HG02642 (cell line): ENCODE data around the gene COL13A1.

ENCODE experiments used
- ATAC-seq: cut with Tn5 transposase; IDR thresholded peaks from one replicate; pipeline ENCODE4 v1.9.1; 2021; ENCODE audit warnings: mild to moderate bottlenecking; ENCODE audit not compliant: unreplicated experiment, poor library complexity

COL13A1 gene

DNA sequence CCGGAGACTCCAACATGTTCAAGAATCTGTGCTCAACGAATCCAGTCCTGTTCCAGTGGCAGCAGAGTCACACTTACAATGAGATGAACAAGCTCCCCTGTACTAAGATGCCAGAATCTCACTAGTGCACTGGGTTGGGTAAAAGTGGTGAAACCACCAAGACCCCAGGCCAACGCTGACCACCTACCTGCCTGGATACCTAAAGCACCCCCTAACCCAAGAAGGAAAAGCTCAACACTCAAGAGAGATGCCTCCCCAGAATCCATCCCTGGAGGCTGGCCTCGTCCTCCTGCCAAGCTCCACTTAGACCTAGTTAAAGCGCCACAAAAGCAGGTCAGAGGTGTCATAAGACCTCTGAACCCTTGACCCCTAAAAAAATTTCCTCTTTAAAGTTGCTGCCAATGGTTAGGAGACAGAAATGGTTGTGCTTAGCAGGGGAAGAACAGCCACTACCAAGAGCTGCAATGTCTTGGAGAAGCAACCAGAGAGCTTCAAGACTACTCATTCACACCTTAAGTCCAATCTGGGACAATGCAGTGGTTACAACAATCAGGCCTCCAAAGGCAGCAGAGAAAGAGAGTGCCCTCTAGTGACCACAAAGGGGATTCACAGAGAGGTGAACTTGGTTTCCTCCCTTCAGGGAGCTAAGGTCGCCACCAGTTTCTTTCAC lies 156.3 kb downstream of the COL13A1 start:
- peak; percentile 58 for ATAC-seq

DNA sequence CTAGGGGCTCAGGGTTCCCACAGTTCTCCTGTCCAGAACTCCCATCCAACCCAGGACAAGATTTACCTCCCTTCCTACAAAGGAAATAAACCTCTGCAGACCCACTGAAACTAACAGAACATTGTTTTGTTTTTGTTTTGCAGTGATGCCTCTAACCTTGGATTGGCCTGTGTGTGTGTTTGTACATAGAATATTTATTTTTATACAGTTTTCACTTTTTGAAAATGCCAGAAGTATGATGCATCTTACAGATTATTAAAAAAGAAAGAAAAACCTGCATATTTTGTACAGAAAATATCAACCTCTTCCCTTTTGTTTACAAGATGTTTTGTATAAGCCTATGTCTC lies 156.8 kb downstream of the COL13A1 start:
- ATAC-seq: no peak

DNA sequence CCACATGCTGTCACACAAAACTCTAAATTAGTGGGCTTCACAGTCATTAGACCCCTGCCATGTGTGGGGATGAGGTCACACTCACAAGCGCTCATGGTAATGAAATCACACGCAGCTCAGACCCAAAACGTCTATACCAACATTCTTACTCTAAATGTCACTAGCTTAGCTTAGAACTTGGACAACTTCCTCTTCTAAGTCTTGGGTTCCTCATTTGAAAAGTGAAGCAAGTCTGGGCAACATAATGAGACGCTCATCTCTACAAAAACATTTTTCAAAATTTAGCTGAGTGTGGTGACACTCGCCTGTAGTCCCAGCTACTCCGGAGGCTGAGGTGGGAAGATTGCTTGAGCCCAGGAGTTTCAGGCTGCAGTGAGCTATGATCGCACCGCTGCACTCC lies 158.2 kb downstream of the COL13A1 start:
- ATAC-seq: no peak

DNA sequence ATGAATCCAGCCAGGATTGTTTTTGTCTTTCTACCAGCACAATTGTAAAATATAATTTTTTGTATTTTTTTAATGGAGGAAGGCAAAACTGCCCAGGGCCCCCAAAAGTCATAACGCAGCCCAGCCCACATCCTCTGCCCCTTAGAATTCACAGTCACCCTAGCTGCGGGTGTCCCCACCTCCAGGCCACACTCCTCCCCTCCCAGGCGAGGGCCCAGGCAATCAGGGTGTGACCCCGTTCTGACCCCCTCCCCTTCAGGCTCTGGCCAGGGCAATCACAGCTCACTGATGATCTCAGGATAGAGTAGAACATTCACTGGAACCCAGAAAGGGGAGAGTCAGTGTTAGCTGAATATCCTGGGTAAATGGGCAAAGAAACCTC lies 158.9 kb downstream of the COL13A1 start:
- ATAC-seq: no peak

DNA sequence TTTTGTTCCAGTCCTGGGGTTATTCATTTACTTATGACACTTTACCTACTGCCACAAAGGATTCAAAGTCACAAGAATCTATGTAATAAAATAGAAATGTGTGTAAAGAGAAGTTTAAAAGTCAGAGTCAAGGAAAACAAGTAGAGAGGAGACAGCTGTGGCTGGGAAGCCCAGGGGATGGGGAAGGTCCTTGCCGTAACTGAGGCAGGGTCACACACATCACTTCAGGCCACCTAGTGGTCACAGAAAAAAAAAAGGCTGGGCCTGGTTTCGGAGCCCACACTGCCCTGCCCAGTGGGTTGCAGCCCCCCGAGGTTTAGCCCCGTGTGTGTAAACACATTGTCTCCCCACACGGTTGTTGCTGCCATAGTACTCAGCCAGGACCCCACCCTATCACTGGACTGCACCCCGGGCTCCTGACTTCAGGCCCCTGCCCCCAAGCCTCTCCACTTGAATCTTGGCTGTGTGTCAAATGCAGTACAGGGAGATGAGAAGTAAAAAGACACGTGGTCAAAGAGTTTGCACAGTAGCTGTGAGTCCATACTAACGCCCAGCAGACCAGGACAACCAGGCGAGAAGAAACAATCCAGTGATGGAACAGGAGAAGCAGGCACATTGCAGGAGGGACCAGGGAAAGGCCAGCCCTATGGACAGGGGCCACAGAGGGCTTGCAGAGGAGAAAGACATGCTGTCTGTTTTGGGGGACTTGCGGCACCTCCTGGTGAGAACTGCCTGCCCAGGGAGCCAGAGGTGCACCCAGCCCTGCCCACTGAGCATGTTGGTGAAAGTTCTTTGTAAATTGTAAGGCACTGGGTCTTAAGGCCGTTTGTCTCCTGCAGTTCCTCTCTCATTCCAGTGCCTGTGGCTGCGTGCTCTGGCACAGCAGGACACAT lies 159.5 kb downstream of the COL13A1 start:
- ATAC-seq: no peak

DNA sequence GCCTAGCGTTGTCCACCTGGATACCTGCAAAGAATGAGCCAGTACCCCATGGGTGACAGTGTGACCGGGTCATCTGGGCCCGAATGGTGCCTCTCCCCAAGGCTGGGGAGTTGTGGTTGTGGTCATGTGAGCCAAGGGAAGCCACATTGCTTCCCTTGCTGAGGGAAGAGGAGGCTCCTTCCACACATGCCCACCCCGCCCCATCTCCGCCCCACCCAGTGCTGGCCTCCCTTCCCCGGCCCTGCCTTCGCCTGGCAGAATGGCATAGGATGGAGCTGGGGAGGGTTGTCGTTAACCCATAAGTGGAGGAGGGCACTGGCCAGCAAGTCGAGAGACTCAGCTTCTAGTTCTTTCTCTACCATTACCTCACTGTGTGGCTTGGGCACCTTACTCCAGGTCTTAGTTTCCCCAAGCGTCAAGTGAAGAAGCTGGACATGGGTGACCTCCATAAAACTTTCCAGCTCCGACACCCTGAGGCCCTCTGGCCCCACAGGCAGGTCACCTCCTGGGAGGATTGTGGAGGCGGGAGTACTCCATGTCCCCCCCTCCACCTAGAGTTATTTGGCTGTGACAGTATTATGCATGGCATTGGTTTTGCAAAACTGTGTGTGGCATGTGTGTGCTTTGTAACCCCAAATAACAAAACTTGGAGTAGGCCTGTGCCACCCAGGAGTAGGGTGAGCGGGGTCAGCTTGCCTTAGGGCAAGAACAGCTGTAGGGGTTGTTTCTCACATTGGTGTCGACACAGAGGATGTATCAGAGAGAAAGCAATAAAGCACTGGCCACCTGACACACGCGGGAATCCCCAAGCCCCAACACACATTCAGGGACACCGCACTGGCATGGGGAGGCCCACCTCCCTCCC lies 160.4 kb downstream of the COL13A1 start:
- ATAC-seq: no peak

DNA sequence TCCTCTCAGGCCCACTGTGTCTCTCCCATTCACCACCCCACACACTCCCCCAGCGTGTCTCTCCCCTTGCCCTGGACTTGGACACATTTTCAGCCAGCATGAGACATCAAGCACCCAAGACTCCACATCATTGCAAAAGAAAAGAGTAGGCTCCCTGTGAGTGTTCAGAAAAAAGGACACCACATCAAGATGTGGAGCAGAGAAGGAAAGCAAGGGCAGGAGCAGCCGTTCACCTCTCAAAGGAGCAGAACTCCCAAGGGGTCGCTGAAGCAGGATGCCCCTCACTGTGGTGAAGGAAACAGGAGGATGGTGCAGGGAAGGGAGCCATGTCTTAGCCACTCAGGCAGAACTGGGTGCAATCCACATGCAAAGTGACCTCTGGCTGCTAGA lies 161.0 kb downstream of the COL13A1 start:
- ATAC-seq: no peak

DNA sequence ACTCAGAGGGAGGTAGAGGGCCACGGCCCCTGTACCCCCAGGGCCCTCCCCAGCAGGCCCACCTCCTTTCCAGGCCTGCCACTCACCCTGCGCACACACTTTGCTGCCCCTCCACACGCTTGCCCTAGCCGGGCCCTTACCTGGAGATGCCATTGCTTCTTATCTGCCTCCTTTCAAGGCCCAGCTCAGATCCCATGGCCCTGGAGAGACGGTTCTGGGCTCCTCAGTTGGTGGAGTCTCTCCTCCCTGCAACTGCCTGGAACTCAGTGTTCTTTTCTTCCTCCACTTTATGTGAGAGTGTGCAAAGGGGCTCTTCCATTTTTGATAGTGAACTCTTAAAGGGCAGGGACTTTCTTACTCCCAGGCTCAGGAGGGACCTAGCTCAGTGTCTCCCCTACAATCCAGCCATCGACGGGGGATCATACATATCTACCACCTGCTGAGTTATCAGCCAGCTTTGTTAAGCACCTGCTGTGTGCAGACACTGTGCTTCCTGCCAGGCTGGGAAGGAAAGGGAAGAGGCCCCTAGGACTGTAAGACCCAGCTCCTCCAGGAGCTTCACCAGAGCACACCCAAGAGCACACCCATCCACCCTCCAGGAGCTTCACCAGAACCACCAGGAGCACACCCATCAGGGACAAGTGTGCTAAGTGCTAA lies 161.6 kb downstream of the COL13A1 start:
- no peak for ATAC-seq

DNA sequence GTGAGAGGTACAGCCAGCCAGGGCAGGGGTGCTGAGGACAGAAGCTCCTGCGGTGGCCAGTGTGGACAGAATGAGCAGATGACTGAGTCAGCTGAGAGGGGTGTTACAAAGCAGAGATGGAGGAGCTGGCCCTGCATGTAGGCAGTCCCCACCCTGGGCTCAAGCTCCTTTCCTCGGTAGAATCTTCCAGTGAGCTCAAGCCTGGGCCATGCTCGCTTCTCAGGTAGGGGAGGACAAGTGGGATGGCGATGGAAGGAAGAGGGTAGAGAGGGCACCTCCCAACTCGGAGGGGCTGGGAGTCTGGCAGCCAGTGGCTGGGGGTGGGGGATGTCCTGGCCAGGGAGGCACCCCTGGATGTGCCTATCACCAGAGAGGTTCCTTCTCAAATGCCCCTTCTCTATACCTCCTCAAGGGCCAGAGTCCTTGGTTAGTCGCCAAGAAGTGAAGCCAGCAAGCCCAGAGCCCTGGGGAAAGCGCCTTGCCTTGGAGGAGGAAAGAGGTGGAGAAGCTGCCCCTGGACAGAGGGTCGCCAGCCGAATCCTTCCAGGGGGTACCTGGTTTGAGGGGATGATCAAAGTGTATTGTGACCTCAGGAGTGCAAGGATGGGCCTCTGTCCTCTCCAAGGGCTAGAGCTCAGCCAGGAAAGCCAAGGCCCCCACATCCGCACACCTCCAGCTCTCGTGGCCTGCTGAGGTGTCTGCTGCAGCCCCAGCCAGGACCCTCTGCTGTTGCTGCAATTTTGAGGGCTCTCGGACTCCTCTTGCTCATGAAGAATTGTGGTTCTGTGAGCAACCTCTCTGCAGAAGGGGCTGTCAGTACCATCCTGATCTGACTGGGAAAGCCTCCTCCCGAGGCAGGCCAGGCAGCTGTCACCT lies 162.4 kb downstream of the COL13A1 start:
- no peak for ATAC-seq

DNA sequence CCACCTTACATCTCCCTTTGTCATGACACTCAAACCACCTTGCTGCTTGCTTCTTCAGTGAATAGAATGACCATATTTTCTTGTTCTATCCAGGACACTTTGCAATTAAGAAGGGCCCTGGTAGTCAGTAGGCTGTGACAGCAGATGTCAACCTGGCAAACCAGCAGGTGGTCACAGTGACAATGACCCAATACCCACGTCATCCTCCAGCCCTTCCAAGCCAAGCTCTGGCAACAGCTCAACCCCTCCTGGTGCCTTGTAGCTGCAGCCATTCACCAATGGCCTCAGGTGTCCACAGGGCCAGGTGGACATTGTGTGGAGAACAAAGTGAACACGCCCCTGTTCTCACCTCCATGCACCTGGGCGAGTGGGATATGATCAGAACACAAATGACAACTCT lies 163.4 kb downstream of the COL13A1 start:
- no peak for ATAC-seq

DNA sequence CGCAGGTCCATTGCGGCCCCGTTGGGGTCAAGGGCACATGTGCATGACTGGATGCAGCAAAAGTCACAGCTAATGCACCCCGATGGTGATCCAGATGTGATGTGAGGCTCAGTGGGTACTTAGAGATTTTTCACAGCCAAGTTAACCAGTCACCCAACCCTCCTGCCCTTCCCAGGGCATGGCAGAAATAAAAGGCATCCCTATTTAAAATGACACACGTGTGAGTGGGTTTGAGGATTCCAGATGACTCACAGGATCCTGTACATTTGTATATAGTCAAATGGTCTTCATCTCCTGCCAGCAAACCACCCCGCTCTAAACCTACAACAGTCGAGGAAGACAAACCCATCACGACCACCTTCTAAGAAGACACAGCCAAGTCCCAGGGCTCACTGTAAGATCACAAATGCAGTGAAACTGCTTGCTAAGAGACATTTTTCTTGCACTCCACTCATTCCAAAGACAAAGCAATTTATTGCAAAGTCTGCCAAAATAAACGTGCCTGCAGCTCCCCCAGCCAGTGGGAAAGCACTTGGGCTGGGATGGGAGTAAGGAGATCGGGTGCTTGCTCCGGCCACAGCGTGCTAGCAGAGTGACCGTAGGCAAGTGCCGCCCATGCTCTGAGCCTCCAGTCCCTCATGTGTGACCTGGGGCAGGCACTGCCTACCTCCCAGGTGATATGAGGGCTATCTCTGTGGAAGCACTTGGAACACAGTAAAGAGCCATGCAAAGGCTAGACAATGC lies 164.4 kb downstream of the COL13A1 start:
- no peak for ATAC-seq

DNA sequence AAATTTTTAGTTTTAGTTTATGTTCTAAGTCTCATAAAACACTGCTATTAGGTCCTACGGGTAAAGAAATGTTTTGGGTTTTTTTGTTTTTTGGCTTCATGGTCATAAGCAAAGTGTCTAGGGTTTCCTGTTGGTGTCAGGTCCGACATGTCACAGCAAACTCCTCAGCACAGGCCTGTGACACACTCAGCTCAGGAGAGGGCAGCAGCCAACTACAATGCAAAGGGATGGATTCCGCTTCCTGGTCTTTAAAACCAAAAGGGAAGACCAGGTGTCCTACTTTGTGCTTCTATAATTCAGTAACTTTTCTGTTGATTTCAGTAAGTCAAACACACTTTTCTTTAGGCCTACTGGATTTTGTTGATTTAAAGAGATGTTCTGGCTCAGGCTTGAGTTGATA lies 167.1 kb downstream of the COL13A1 start:
- no peak for ATAC-seq

DNA sequence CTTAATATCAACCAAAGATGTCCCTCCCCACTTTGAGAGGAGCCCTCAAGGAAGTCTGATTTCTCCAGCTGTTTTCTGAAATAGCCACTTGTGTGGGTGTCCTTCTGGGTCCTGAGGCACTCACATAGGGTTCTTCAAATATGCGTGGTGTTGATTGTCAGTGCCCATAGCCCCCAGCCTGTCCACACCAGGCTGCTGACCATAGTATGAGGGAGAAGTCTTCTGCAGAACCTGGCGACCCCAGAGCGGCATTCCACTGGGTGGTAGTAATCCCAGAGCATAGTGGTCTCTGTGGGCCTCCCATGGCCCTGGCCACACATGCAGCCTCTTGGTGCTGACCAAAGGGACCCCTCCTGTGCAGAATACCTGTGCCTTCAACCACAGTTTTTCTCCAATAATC lies 168.3 kb downstream of the COL13A1 start:
- ATAC-seq: no peak

DNA sequence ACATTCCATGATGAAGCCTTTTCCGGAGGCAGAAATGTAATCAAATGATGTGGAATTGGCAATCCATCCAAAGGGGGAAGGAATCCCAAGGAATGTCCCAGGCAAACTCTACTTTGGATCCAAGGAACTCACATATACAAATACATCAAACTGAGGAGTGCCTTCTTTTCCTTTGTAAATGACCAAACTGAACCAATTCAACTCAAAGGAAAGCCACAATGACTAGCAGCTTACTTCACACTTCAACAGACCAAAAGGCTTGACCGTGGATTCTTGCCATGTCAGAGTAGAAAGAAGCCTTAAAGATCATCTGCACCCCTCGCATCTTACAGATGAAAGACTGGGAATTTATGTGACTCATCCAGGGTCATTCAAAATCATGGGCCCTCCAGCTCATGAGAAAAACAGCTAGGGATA lies 171.3 kb downstream of the COL13A1 start:
- ATAC-seq: no peak

DNA sequence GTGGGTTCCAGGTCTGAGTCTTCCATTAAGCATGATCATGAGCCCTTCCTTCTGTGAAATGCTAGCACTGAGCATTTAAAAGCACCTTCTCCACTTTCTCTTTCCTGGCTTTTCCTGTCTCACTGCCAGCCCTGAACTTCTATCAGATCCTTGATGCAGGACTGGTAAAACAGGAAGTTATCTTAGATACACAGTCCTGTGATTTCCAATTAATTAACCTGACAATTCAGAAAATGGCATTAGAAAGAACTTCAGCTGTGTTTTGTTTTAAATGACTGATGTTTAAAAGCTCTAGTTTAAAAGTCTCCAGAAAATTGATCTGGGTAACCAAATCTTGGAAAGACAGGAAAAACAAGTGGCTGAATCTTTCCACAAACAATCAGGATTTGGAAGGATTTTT lies 172.0 kb downstream of the COL13A1 start:
- no peak for ATAC-seq

DNA sequence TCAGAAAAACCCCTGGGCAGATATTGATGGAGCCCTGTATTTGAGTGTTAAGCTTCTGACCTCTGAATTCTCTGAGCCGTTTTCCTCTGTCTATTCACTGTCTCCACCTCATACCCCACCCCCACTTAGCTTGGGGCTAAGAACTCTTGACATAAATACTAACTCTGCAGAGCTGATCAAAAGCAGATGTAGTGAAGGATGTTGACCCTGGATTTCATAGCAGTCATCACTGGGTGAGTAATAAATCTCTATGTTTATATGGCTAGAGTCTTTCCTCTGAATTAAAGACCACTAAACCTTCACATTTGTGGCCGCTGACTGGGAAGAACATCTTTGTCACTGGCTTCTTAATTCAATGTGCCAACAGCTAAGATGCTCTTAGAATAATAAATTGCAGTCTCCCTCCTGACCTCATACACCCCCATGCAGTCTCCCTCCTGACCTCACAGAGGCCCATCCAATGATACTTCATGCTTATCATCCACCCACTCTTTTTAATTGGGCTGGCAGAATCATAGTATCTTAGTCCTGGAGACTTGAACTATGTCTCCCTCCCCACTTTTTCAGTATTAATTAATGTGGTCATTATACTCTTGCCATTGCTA lies 172.9 kb downstream of the COL13A1 start:
- ATAC-seq: no peak

DNA sequence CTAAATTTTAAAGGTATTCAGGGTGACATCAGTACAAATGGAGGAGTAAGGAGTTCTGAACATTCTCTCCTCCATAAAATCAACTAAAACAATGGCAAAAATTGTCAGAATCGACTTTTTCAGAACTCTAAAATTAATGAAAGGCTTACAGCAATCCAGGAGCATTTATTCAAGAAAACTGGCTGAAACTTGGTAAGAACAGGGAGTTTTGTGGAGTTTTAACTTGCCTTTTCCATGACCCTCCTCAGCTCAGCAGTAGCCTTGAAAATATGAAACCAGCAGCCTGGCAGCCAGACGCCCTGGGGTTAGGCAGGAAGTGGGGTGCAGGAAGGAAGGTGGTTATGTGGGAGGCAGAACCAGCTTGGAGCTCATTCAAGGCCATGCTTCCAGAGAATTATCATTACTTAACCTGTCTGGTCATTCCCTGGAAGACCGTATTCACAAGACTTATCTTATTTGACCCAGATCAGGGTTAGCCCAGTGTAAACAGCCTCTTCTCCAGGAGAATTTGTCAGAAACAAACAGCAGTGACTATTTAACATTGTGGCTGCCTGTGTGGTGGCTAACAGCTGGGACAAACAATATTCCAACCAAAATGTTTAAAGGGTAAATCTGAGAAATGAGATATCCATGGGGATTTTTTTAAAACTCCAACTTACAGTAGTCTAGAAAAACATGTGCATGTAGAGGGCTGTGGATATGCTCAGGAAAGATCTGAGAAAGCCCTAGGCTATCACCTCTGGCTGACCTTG lies 175.3 kb downstream of the COL13A1 start:
- ATAC-seq: no peak

DNA sequence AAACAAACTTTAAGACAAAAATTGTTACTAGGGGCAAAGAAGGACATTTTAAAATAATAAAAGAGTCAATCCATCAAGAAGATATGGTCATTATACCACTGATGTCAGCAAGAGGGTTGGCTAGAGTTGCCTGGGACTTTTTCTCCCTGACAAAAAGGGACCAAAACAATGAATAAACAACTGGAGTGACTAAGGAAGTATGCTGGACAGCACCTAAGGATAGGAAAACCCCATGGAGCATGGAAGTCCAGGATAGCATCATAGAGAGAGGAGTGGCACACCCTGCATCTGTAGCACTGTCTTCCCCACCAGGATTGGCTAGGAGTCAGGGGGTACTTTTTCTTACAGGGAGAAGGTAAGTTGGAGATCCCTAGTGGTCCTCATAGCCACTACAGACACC lies 177.5 kb downstream of the COL13A1 start:
- ATAC-seq: no peak
